Endodermal cell (in vitro differentiated cells): Measurements from ENCODE around the gene ATP11B. TPM values are rescaled to one million over a fixed set of nuclear protein-coding genes. Genes with fewer than 3 reads are reported as not detected.

Experiments
- DNase-seq: peaks from one replicate; pipeline ENCODE4 v3.0.0-alpha.2; 2017
- H3K27ac ChIP-seq: 2 replicates; pipeline ENCODE4 v1.5.1; 2013; ENCODE audit warnings: mild to moderate bottlenecking, low read depth, low read length, moderate library complexity
- H3K27me3 ChIP-seq: 2 replicates; pipeline ENCODE4 v1.6.1; 2013; ENCODE audit warnings: mild to moderate bottlenecking, low read length, moderate library complexity; ENCODE audit not compliant: insufficient read depth, control insufficient read depth, poor library complexity, severe bottlenecking
- H3K36me3 ChIP-seq: 2 replicates; pipeline ENCODE4 v1.7.0; 2013; ENCODE audit warnings: mild to moderate bottlenecking, low read length, moderate library complexity; ENCODE audit not compliant: control insufficient read depth, insufficient read depth
- H3K4me1 ChIP-seq: one replicate; pipeline ENCODE4 v1.7.0; 2013; ENCODE audit warnings: low read length; ENCODE audit not compliant: control insufficient read depth, insufficient read depth
- H3K4me3 ChIP-seq: 2 replicates; pipeline ENCODE4 v1.5.1; 2013; ENCODE audit warnings: mild to moderate bottlenecking, low read length, moderate library complexity
- H3K9ac ChIP-seq: 2 replicates; pipeline ENCODE4 v1.6.1; 2013; ENCODE audit warnings: mild to moderate bottlenecking, low read length, moderate library complexity; ENCODE audit not compliant: poor library complexity, severe bottlenecking; ENCODE audit errors: extremely low read depth
- H3K9me3 ChIP-seq: 2 replicates; pipeline ENCODE4 v1.6.1; 2013; ENCODE audit warnings: mild to moderate bottlenecking, low read length, moderate library complexity; ENCODE audit not compliant: control insufficient read depth
- H3K27ac Mint-ChIP-seq: 2 replicates; pipeline ENCODE4 v1.8.0; 2020; ENCODE audit warnings: mixed read lengths
- H3K27me3 Mint-ChIP-seq: 2 replicates; pipeline ENCODE4 v1.8.0; 2021; ENCODE audit warnings: mild to moderate bottlenecking, mixed read lengths; ENCODE audit not compliant: insufficient read depth
- H3K36me3 Mint-ChIP-seq: 2 replicates; pipeline ENCODE4 v1.8.0; 2020; ENCODE audit warnings: low read depth, mixed read lengths
- H3K4me1 Mint-ChIP-seq: 2 replicates; pipeline ENCODE4 v1.8.0; 2020; ENCODE audit warnings: mixed read lengths
- H3K4me3 Mint-ChIP-seq: 2 replicates; pipeline ENCODE4 v1.8.0; 2020; ENCODE audit warnings: mild to moderate bottlenecking, moderate library complexity, mixed read lengths
- H3K9me3 Mint-ChIP-seq: 2 replicates; pipeline ENCODE4 v1.8.0; 2020; ENCODE audit warnings: mild to moderate bottlenecking, mixed read lengths
- CTCF ChIP-seq: fragments of 200-600 bp; sonication (generic); conservative IDR thresholded peaks from 2 replicates; pipeline ENCODE4 v1.5.0; 2021; ENCODE audit warnings: antibody characterized with exemption, mild to moderate bottlenecking
- WGBS, 2 experiments: methylation state at CpG; one replicate each; pipeline versions ENCODE4 v1.1.5 to v1.1.7; 2013; ENCODE audit warnings: missing lambda C conversion rate in 2 of 2, mixed read lengths in 1 of 2; ENCODE audit not compliant: insufficient coverage in 1 of 2, insufficient read length in 1 of 2; 5-methylcytosine and 5-hydroxymethylcytosine counted together
- total RNA-seq, 2 donors: library from RNA; stranded (reverse); fragmentation: NEBNext Ultra II Directional in 1 of 2; extraction: Animal tissue kit (Norgen Biotek cat#: 25700) in 1 of 2; gene quantifications; 2 replicates in 1 of 2; 3 replicates in 1 of 2; pipeline ENCODE4 v1.2.1, GENCODE V29; 2021

The ATP11B gene
- total RNA-seq, 2 donors from 2014 or later: 23.6 to 27.8 TPM

GRCh38 chr3:182790612-182791011, 2.7 kb upstream of the ATP11B start:
- H3K4me3 Mint-ChIP-seq: no peak overlapping the region
- H3K36me3 Mint-ChIP-seq: no peaks in the 10 kb centered on the region
- H3K27me3 Mint-ChIP-seq: peaks cover 18% of the 10 kb centered on the region
- no peak for DNase-seq
- Histone ChIP-seq H3K9me3 (no peaks in the 10 kb centered on the region), H3K27ac (no peak overlapping the region), H3K4me3 (no peak overlapping the region), H3K36me3 (no peaks in the 10 kb centered on the region), H3K9ac (no peak overlapping the region), H3K27me3 (peaks cover 32% of the 10 kb centered on the region), H3K4me1 (no peaks in the 10 kb centered on the region)
- H3K9me3 Mint-ChIP-seq: no peaks in the 10 kb centered on the region
- no peak overlapping the region for H3K27ac Mint-ChIP-seq
- peaks cover 11% of the 10 kb centered on the region for H3K4me1 Mint-ChIP-seq
- no peak for TF ChIP-seq CTCF
- WGBS, 2 experiments: 86% methylated on average over 1 of the region's 1 CpG; no CpG with 5 or more reads in 1 of the 2 experiments

GRCh38 chr3:182793663-182794454, 555 bp downstream of the ATP11B start:
- Histone ChIP-seq H3K4me3 (peak overlapping the region; percentile 94), H3K27me3 (peaks cover 39% of the 10 kb centered on the region), H3K9ac (peak overlapping the region; percentile 74), H3K4me1 (no peaks in the 10 kb centered on the region), H3K36me3 (no peaks in the 10 kb centered on the region), H3K27ac (peak overlapping the region; percentile 4), H3K9me3 (no peaks in the 10 kb centered on the region)
- Mint-ChIP-seq H3K4me1 (peaks cover 11% of the 10 kb centered on the region), H3K27ac (peak overlapping the region; percentile 29), H3K9me3 (no peaks in the 10 kb centered on the region), H3K36me3 (no peaks in the 10 kb centered on the region), H3K4me3 (peak overlapping the region; percentile 95), H3K27me3 (peaks cover 17% of the 10 kb centered on the region)
- WGBS, 2 experiments: 0% methylated on average over 13 to 86 of the region's 86 CpGs
- DNase-seq: peak; percentile 81
- no peak for TF ChIP-seq CTCF

DNA sequence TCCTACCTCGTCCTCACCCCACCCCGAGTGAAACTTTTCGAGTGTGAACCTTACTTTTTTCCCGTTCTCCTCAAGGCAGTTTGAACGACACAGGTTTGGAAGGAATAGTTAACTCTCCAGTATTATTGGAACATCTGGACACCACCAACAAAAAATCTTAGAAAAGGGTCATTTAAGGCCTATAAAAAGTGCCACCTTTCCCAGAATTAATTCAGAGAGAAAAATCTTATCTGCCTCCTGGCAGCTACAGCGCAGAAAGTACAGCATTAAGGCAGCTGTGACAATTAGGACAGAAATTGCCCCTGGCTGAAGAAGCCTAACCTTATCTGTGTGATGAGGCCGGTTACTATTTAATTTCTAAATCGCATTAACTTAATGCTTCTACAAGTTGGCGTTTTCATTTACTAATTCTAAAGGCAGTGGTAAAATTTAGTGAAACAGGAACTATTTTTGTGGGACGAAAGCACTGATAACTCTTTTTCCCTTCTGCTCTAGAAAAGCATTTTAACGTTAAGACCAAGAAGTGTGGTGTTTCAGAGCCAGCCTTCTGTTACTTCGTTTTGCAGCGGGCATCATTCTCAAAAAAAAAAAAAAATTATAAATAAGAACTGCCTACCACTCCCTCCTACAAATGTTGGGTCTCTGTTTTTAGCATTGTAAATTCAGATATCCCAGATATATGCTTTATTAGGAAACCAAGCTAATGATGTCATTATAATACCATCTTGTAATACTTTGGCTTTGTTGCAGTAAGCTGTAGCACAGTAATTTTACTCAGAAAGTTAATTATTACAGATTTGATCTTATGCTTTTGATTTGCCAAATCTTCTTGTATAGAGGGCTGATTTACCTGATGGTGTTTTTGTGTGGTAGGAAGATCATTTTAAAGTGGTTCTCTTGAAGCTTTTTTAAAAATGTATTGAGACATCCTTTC, 1.4 kb downstream of the ATP11B start:
- Histone ChIP-seq H3K4me3 (peak overlapping the region; percentile 94), H3K36me3 (no peaks in the 10 kb centered on the region), H3K27ac (no peak overlapping the region), H3K4me1 (no peaks in the 10 kb centered on the region), H3K9me3 (no peaks in the 10 kb centered on the region), H3K27me3 (peaks cover 30% of the 10 kb centered on the region), H3K9ac (peak overlapping the region; percentile 74)
- Mint-ChIP-seq H3K4me1 (peaks cover 11% of the 10 kb centered on the region), H3K27ac (peak overlapping the region; percentile 29), H3K4me3 (peak overlapping the region; percentile 95), H3K9me3 (no peaks in the 10 kb centered on the region), H3K27me3 (peaks cover 17% of the 10 kb centered on the region), H3K36me3 (no peaks in the 10 kb centered on the region)
- DNase-seq: no peak
- no peak for TF ChIP-seq CTCF
- WGBS, 2 experiments: 17 to 28% methylated on average over 3 to 13 of the region's 13 CpGs
